ENCODE data around the gene MGAT1.

The MGAT1 gene

GRCh38 chr5:180817893-180818674, 15.5 kb upstream of the MGAT1 start:
- DNase-seq (ENCODE audit: low read depth, low spot score), result no peak
- in situ Hi-C loops (cut with HindIII; ENCODE audit: low sequenced_read_pairs), result no loop called here
- TF ChIP-seq, protein P1, sequence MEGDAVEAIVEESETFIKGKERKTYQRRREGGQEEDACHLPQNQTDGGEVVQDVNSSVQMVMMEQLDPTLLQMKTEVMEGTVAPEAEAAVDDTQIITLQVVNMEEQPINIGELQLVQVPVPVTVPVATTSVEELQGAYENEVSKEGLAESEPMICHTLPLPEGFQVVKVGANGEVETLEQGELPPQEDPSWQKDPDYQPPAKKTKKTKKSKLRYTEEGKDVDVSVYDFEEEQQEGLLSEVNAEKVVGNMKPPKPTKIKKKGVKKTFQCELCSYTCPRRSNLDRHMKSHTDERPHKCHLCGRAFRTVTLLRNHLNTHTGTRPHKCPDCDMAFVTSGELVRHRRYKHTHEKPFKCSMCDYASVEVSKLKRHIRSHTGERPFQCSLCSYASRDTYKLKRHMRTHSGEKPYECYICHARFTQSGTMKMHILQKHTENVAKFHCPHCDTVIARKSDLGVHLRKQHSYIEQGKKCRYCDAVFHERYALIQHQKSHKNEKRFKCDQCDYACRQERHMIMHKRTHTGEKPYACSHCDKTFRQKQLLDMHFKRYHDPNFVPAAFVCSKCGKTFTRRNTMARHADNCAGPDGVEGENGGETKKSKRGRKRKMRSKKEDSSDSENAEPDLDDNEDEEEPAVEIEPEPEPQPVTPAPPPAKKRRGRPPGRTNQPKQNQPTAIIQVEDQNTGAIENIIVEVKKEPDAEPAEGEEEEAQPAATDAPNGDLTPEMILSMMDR (IDR thresholded peaks at IDR 0.05; ENCODE audit: low read depth, low read length), result no peak
- H3K4me3 ChIP-seq (ENCODE audit: low read depth, low read length), result no peak overlapping the region

- peak; percentile 51 for DNase-seq (ENCODE audit: low read depth, low spot score)
- TF ChIP-seq, protein P1 (IDR thresholded peaks at IDR 0.05; ENCODE audit: low read depth, low read length), result no peak
- H3K4me3 ChIP-seq (ENCODE audit: low read depth, low read length), result no peak overlapping the region
- in situ Hi-C loops (cut with HindIII; ENCODE audit: low sequenced_read_pairs), result no loop called here
These were observed 14.3 kb upstream of the MGAT1 start for GRCh38 chr5:180816608-180817534.

DNA sequence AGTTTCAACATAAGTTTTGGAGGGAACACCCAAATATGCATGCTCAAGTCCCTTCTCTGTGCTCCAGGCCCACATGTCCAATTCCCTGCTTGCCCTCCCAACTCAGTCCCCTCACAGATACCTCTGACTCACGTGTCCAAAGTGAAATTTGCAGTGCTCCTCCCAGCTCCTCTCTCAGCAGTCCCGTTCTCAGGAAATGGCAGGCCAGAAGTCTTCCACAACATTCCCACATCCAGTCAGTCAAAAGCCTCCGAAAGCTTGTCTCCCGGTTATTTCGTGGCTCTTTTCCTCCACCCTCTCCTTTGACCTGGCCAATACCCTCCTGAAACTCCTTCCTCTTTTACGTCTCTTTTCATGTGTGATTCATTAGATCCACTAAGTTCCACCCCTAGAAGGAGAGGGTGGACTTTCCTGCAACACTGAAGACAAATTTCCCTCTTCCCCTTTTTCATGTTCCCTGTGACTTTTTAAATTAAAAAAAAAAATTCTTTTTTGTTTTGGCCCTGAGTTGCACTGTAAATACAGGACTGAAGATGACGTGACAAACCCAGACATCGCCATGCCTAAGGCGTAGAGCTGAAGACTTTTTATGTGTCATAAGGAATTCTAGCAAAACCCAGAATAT, 12.8 kb upstream of the MGAT1 start:
- no peak overlapping the region for H3K4me3 ChIP-seq (ENCODE audit: low read depth, low read length)
- no peak for DNase-seq (ENCODE audit: low read depth, low spot score)
- TF ChIP-seq, protein P1 (IDR thresholded peaks at IDR 0.05; ENCODE audit: low read depth, low read length), result no peak
- in situ Hi-C loops (cut with HindIII; ENCODE audit: low sequenced_read_pairs), result no loop called here

DNA sequence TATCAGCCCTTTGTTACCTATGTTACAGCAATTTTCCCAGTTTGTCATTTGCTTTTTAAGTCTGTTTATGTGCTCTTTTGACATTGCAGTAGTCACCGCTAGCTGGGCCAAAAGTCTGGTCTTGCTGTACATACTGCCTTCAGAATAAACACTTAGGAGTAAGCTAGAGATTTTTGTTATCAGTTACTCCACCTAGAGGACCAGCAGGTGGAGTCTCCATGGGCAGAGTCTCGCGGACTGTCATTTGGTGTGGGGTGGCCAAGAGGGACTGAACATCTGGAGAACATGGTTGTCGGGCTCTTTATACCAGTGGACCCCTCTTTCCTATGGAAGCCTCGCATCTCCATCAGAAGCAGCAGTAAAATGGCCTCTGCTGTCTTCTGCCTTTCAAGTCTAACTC, 10.8 kb upstream of the MGAT1 start:
- in situ Hi-C loops (cut with HindIII; ENCODE audit: low sequenced_read_pairs), result no loop called here
- TF ChIP-seq, protein P1 (IDR thresholded peaks at IDR 0.05; ENCODE audit: low read depth, low read length), result no peak
- DNase-seq (ENCODE audit: low read depth, low spot score), result no peak
- no peak overlapping the region for H3K4me3 ChIP-seq (ENCODE audit: low read depth, low read length)

GRCh38 chr5:180811623-180812124, 9.1 kb upstream of the MGAT1 start:
- TF ChIP-seq, protein P1 (IDR thresholded peaks at IDR 0.05; ENCODE audit: low read depth, low read length), result no peak

GRCh38 chr5:180810959-180811622, 8.5 kb upstream of the MGAT1 start:
- H3K4me3 ChIP-seq (ENCODE audit: low read depth, low read length), result peak overlapping the region; percentile 71
- TF ChIP-seq, protein P1 (IDR thresholded peaks at IDR 0.05; ENCODE audit: low read depth, low read length), result no peak
- in situ Hi-C loops (cut with HindIII; ENCODE audit: low sequenced_read_pairs), result no loop called here
- peak; percentile 37 for DNase-seq (ENCODE audit: low read depth, low spot score)

More at GRCh38 chr5:180811623-180812124, 9.1 kb upstream of the MGAT1 start:
- H3K4me3 ChIP-seq (ENCODE audit: low read depth, low read length), result no peak overlapping the region
- no peak for DNase-seq (ENCODE audit: low read depth, low spot score)
- in situ Hi-C loops (cut with HindIII; ENCODE audit: low sequenced_read_pairs), result no loop called here
